ENCODE results near the gene ATRX.

GRCh38 chrX:77639820-77640219 lies 146.2 kb downstream of the ATRX start:
- TF ChIP-seq CTCF (IDR thresholded peaks at IDR 0.05) (no peak), EZH2 (IDR thresholded peaks at IDR 0.05) (no peak), EZH2phosphoT487 (IDR thresholded peaks at IDR 0.05) (no peak)
